NCI-H526 treated with DMSO at 0.1 percent for 48 hours (cell line): ENCODE data around the gene POLR1D.

Experiments used
- DNase-seq: peaks from one replicate; lab custom pipeline; 2025; lab: John Stamatoyannopoulos, UW

The POLR1D gene

GRCh38 chr13:27621366-27622101, at the start of gene POLR1D:
TSS of gene POLR1D (plus strand) at chr13:27621892. CDS start at chr13:27621984, 92 bp downstream.
- DNase-seq = peak; percentile 89

DNA sequence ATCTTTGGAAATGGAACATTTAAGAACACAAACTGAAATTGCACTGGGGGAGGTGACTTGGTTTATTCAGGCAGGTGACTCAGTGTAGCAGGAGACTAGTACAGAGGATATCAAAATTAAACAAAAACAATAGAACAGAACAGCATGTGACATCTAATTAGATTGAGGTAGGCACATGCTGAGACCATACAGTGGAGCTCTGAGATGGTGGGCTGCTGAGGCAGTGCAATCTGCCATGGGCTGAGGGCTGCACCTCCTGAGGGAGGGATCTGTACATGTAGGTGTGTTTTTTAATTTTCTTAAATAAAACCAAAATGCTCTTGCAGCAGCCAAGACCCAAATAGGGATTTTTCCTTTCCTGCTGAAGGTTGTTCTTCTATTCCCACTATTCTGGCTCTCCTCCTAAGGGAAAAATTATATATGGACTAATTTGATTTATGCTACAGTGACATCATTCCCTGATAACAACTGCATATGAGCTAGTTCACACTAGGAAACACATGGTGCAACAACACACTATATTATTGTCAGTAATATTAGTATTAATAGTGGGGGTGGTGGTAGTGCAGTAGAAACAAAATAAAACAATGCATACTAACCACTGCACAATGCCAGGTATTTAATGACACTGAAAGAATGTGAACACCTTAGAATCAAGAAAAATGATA, 49.3 kb upstream of the POLR1D start:
- DNase-seq = no peak

- DNase-seq = no peak
Observed at GRCh38 chr13:27573265-27573664, 48.4 kb upstream of the POLR1D start.

DNA sequence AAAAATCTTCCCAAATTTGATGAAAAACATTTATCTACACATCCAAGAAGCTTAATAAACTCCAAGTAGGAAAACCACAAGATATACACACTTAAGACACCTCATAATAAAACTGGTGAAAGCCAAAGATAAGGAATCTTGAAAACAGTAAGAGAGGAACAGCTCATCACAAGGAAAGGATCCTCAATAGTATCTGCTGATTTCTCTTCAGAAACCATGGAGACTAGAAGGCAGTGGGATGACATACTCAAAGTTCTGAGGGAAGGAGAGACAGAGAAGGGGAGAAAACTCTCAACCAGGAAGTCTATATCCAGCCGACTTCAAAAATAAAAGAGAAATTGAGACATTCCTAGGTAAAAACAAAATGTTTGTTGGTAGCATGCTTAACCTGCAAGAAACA, 47.0 kb upstream of the POLR1D start:
- DNase-seq = no peak

DNA sequence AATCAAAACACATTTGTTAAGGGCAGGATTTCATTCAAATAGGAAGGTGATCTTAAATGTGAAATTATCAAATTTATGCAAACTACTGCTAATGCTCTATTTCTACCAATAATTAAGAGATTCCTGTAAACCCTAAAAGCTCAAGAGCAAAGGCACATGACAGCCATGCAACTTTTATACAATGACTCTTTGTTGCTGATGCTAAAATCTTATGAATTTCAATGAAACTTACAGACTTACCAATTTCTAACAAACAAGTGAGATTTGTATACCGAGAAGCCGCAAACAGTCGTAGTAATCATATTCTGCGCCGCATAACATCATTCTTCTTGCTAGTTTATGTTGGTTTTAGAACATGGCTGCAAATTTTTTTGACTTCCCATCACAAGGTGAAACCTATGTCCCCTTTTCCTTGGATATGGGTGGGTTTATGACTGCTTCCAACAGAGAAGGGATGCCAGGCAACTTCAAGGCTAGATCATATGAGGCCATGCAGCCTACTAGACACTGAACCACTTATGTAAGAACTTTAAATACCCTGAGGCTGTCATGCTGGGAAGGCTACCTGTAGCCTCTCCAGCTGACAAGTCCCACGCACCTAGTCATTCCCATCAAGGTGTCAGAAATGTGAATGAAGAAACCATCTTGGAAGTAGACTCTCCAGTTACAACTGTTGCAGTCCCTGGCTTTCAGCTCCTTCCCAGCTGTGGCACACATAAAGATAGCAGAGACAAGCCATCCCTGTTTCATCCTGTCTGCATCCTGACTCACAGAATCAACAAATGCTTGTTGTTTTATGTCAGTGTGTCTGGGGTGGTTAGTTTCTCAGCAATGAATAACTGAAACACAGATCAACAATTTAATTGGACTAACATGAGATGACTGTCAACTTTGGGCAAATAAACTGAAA, 43.3 kb upstream of the POLR1D start:
- no peak for DNase-seq

DNA sequence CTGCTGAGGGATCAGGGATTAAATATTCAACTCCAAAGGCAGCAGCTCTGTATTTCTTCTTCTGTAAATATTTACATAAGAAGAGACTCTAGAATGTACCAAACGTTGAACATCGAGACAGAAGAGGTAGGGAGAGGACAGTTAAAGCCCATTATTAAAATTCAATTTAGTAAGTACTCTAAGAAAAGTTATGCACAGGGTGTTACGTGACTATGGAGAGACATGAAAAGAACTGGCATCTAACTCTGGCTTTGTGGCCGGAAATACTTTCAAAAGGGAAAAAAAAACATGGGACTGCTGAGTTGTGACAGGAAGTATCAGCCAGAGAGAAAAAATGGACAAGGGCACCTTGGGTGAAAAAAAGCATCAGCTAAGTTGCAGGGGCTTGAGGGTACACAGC, 38.0 kb upstream of the POLR1D start:
- DNase-seq = no peak

- no peak for DNase-seq
Observed at GRCh38 chr13:27587095-27587746, 34.5 kb upstream of the POLR1D start.

DNA sequence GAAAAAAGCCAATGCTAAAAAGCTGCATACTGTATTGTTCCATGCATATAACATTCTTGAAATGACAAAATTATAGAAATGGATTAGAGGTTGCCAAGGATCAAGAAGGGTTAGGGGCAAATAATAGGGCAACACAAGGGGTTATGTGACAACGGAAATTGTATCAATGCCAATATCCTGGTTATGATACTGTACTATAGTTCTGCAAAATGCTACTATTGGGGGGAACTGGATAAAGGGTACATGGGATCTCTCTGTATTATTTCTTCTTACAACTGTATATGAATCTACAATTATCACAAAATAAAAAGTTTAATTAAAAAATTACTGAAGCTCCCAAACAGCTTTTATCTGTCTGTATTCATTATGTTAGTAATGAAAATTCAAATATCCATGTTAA, 33.3 kb upstream of the POLR1D start:
- no peak for DNase-seq

- DNase-seq = no peak
Observed at GRCh38 chr13:27592865-27593264, 28.8 kb upstream of the POLR1D start.

DNA sequence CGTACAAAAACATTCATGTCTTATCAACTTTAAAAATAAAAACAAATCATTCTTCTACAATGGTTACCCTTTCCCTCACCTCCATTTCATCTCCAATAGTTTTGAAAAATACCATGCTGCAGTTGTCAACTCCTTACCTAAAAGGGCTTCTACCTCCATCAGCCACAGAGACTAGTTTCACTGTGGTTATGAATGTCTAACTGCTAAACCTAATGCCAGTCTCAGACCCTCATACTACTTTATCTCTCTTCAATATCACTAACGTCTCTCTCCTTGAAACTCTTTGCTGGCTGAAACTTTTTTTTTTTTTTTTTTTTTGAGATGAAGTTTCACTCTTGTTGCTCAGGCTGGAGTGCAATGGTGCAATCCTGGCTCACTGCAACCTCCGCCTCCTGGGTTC, 28.4 kb upstream of the POLR1D start:
- DNase-seq = no peak

GRCh38 chr13:27595055-27595811, 26.5 kb upstream of the POLR1D start:
- DNase-seq = no peak

DNA sequence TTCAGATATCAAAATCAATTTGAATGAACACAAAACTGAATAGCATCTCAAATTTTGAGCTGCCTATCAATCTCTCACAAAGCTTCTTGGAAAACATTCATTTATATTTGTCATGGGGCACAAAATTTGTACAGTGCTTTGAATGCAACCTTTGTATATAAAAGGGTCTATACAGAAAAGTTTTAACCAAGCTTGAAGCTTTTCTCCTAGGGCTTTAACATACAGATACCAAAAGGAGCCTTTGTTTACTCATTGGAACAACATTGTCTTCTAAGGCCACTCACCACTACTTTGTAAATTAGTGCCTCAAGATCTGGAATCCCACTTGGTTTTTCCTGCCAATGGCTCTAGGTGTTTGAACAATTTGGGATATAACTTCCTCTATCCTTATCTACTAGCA, 22.6 kb upstream of the POLR1D start:
- DNase-seq = no peak

- DNase-seq = no peak
Observed at GRCh38 chr13:27599845-27600553, 21.7 kb upstream of the POLR1D start.

DNA sequence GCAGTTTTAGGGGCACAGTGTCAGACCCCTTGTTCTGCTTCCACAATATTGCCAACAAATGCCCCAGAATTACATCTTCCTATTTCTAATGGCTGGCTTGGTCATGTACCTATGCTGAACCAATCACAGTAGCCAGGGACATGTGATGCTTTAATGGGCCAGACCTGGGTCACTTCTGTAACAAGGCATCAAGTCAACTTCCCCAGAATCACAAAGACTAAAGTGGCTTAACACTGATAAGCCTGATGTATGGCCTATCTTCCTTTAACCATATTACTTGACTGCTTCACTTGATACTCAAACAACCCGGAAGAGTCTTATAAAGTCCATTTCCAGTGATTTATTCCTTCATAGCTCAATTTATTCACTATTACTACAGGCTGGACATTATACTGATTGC, 21.0 kb upstream of the POLR1D start:
- no peak for DNase-seq

DNA sequence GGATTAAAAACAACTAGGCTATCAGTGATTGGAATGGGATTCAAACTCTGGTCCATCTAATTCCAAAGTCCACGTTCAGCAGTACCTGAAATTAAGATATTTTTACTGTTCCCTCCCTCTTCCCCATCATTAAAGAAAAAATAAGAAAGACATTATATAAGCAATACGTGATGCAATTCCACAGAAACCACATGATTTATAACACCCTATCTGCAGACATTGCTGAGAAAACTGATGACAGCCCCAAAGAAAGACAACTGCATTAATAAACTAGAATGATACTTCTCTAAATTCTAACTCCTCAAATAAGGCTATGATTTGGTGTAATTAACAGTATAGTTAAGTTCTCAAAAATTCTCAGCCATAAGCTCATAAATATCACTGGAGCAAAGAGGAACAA, 20.5 kb upstream of the POLR1D start:
- no peak for DNase-seq

GRCh38 chr13:27601803-27602202, 19.9 kb upstream of the POLR1D start:
- DNase-seq = no peak

DNA sequence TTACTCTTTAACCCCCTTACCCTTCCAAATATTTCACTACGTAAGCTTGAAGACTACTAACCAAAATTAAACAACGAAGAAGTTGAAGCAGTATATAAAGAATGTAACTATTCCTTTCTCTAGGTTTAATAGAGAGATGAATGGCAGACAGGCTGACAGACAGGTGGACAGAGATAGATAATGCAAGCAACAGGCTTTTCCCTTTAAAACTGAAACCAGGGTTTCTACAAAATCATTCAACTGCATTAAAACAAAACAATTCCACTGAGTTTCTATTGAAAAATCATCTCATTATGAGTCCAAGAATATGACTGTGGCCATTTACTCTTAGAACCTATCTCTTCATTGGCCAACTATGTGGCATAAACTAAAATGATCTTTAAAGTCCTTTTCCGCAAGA, 16.6 kb upstream of the POLR1D start:
- no peak for DNase-seq

GRCh38 chr13:27605610-27606200, 16.0 kb upstream of the POLR1D start:
- no peak for DNase-seq

GRCh38 chr13:27607125-27607524, 14.6 kb upstream of the POLR1D start:
- no peak for DNase-seq

DNA sequence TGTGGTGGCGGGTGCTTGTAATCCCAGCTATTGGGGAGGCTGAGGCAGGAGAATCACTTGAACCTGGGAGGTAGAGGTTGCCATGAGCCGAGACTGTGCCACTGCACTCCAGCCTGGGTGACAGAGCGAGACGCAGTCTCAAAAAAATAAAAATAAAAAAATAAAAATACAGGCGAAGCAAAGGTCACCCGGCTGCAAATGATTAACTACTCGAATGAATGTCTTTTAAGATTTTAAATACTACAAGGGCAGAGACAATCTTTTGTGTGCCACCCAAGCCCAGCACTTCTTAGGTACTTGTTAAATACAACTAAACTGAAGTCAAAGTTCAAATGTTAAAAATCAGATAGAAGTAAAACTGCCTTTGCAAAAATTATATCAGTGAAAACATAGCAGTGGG, 8.1 kb upstream of the POLR1D start:
- DNase-seq = no peak
